ENCODE data around the gene CD164L2. TPM values are rescaled to one million over a fixed set of nuclear protein-coding genes. Genes with fewer than 3 reads are reported as not detected.

CD164L2 gene
- polyA plus RNA-seq, 3 donors, result not detected

DNA sequence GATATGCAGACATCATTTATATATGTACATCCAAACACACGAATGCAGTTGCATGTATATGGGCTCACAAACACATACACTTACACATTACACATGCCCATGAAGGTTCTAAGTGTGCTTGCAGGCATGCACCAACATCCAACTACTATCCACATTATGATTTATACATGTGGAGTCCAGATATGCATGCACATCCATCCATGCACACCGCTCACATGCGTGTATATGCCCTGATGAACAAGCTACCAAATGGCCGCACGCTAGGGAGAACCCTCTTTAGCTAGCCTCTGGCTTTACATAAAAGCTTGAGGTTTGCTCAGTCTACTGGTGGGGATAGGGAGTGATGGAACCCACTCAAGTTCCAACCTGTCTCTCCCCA is 17.8 kb upstream of the CD164L2 start:
- Histone ChIP-seq H3K9me3 (replicated peaks in 1 of 2; ENCODE audit: control insufficient read depth in 1 of 2, insufficient read depth in 1 of 2, low read length in 2 of 2) (no peaks in the 10 kb centered on the region), H4K20me1 (ENCODE audit: insufficient read depth, low read length) (peaks cover 57% of the 10 kb centered on the region), H3K4me3 (replicated peaks in 1 of 3; ENCODE audit: low read depth in 2 of 3, low read length in 3 of 3) (no peak overlapping the region), H3K36me3 (replicated peaks in 1 of 2; ENCODE audit: control insufficient read depth in 1 of 2, insufficient read depth in 2 of 2, low read length in 2 of 2) (peaks cover 5% of the 10 kb centered on the region in 2 donors), H3K27me3 (ENCODE audit: control insufficient read depth in 2 of 2, insufficient read depth in 2 of 2, low read length in 2 of 2) (no peaks in the 10 kb centered on the region), H3K4me1 (ENCODE audit: control insufficient read depth in 1 of 2, insufficient read depth in 2 of 2, low read length in 2 of 2) (peaks cover 26 to 32% of the 10 kb centered on the region in 2 donors), H3K4me2 (replicated peaks; ENCODE audit: extremely low read depth, low read length, poor library complexity, severe bottlenecking) (no peak overlapping the region), H3K27ac (ENCODE audit: low read depth in 1 of 2, low read length in 2 of 2) (no peak overlapping the region), H3K9ac (ENCODE audit: insufficient read depth, low read length, poor library complexity, severe bottlenecking) (no peak overlapping the region), H2AFZ (ENCODE audit: insufficient read depth, low read depth, low read length, poor library complexity, severe bottlenecking) (no peak overlapping the region), H3K79me2 (ENCODE audit: insufficient read depth, low read length) (no peaks in the 10 kb centered on the region)
- intact Hi-C loops (cut with micrococcal nuclease), result loop anchor here in 1 of 2 donors (5.0 to 10.0 kb wide), 2 partner anchors 201 to 264 kb away; partner anchors contain the start of gene AHDC1
- DNase-seq, result no peak
- Mint-ChIP-seq H3K4me3 (no peak overlapping the region), H3K36me3 (peaks cover 6 to 14% of the 10 kb centered on the region in 2 donors), H3K27me3 (ENCODE audit: low read depth in 3 of 3) (peaks cover 0 to 5% (median 3%) of the 10 kb centered on the region in 3 donors), H3K4me1 (peaks cover 35% of the 10 kb centered on the region), H3K27ac (no peak overlapping the region), H3K9me3 (no peaks in the 10 kb centered on the region)
- TF ChIP-seq, protein P1, sequence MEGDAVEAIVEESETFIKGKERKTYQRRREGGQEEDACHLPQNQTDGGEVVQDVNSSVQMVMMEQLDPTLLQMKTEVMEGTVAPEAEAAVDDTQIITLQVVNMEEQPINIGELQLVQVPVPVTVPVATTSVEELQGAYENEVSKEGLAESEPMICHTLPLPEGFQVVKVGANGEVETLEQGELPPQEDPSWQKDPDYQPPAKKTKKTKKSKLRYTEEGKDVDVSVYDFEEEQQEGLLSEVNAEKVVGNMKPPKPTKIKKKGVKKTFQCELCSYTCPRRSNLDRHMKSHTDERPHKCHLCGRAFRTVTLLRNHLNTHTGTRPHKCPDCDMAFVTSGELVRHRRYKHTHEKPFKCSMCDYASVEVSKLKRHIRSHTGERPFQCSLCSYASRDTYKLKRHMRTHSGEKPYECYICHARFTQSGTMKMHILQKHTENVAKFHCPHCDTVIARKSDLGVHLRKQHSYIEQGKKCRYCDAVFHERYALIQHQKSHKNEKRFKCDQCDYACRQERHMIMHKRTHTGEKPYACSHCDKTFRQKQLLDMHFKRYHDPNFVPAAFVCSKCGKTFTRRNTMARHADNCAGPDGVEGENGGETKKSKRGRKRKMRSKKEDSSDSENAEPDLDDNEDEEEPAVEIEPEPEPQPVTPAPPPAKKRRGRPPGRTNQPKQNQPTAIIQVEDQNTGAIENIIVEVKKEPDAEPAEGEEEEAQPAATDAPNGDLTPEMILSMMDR (IDR thresholded peaks at IDR 0.05), result no peak
- WGBS (ENCODE audit: insufficient coverage), result no CpG with 5 or more reads among the region's 5 CpGs

DNA sequence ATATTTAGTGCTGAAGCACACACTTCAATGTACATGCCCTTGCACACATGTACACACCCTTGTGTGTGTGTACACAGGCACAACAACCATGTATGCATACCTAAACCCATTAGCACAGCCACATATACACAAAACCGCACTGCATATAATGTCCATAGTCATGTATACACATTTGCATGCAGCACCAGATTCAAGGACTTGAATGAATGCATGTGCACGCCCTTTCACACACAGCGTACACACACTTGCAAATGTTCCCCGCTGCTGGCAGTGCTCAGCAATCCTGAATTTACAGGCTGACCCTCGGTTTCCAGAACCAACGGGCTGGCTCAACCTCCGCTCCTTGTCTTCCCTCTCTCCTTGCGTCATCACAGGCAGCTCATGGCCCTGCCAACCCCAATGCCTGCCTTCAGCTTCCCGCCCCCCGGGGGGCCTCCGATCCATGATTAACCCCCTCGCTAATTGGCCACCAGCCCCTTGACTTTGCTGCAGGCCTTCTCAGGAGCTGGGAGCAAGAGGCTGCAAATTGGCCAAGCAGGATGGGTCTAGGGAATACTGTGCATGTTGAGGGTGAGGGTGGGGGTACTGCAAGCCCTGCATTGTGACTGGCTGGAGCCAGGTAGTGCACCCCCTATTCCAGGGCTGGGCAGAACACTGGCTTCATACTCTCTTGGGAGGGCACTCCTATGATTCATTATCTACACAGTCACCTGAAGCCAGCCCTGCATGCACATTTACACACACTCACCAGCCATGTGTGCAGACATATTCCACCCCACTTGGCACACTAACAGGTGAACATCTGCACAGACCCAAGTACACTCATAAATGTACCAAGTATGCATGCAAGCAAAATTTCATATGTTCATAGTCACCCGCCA is 17.2 kb upstream of the CD164L2 start:
- Histone ChIP-seq H3K9ac (ENCODE audit: insufficient read depth, low read length, poor library complexity, severe bottlenecking) (no peak overlapping the region), H2AFZ (ENCODE audit: insufficient read depth, low read depth, low read length, poor library complexity, severe bottlenecking) (no peak overlapping the region), H3K9me3 (replicated peaks in 1 of 2; ENCODE audit: control insufficient read depth in 1 of 2, insufficient read depth in 1 of 2, low read length in 2 of 2) (no peaks in the 10 kb centered on the region), H3K27me3 (ENCODE audit: control insufficient read depth in 2 of 2, insufficient read depth in 2 of 2, low read length in 2 of 2) (no peaks in the 10 kb centered on the region), H4K20me1 (ENCODE audit: insufficient read depth, low read length) (peaks cover 50% of the 10 kb centered on the region), H3K4me3 (replicated peaks in 1 of 3; ENCODE audit: low read depth in 2 of 3, low read length in 3 of 3) (no peak overlapping the region), H3K4me2 (replicated peaks; ENCODE audit: extremely low read depth, low read length, poor library complexity, severe bottlenecking) (no peak overlapping the region), H3K4me1 (ENCODE audit: control insufficient read depth in 1 of 2, insufficient read depth in 2 of 2, low read length in 2 of 2) (peaks cover 26 to 32% of the 10 kb centered on the region in 2 donors), H3K27ac (ENCODE audit: low read depth in 1 of 2, low read length in 2 of 2) (no peak overlapping the region), H3K79me2 (ENCODE audit: insufficient read depth, low read length) (no peaks in the 10 kb centered on the region), H3K36me3 (replicated peaks in 1 of 2; ENCODE audit: control insufficient read depth in 1 of 2, insufficient read depth in 2 of 2, low read length in 2 of 2) (peaks cover 0 to 5% of the 10 kb centered on the region in 2 donors)
- no peaks in the 10 kb centered on the region for H3K9me3 Mint-ChIP-seq
- intact Hi-C loops (cut with micrococcal nuclease), result loop anchor here in 1 of 2 donors (5.0 to 10.0 kb wide), 2 partner anchors 202 to 264 kb away; partner anchors contain the start of gene AHDC1
- no peak overlapping the region for H3K27ac Mint-ChIP-seq
- no peak for DNase-seq
- 67% methylated on average over 12 of the region's 13 CpGs for WGBS (ENCODE audit: insufficient coverage)
- H3K36me3 Mint-ChIP-seq, result peaks cover 4 to 8% of the 10 kb centered on the region in 2 donors
- TF ChIP-seq, protein P1 (IDR thresholded peaks at IDR 0.05), result no peak
- H3K4me1 Mint-ChIP-seq, result peaks cover 32% of the 10 kb centered on the region
- H3K27me3 Mint-ChIP-seq (ENCODE audit: low read depth in 3 of 3), result peaks cover 0 to 5% (median 3%) of the 10 kb centered on the region in 3 donors
- no peak overlapping the region for H3K4me3 Mint-ChIP-seq

Data from CD14-positive monocyte (primary cell).